NCI-H2081 treated with DMSO at 0.1 percent for 48 hours (cell line): Measurements from ENCODE around the gene PRSS8.
A peak's percentile ranks its signal among the peaks of the same experiment; 100 is the strongest.
"Not testable (repeated sequence)": the region's sequence is repeated elsewhere in the genome, so short reads cannot be mapped to it uniquely, and the experiment has no call there.

ENCODE experiments used
- DNase-seq: peaks from one replicate; lab custom pipeline; 2025; lab: John Stamatoyannopoulos, UW

PRSS8 gene

GRCh38 chr16:31135535-31136286 lies at the start of gene PRSS8:
PRSS8 (minus strand) TSS chr16:31135727; CDS start chr16:31135498, 229 bp downstream.
- DNase-seq: no peak

GRCh38 chr16:31184888-31185287 lies 49.4 kb upstream of the PRSS8 start:
- DNase-seq: no peak

- DNase-seq: no peak
Measured at GRCh38 chr16:31183432-31184428, 48.2 kb upstream of the PRSS8 start.

GRCh38 chr16:31182391-31182790 lies 46.9 kb upstream of the PRSS8 start:
- DNase-seq: no peak

GRCh38 chr16:31181102-31181830 lies 45.7 kb upstream of the PRSS8 start:
- no peak for DNase-seq

- peak; percentile 23 for DNase-seq
Measured at GRCh38 chr16:31179747-31180459, 44.4 kb upstream of the PRSS8 start, which contains the start of gene FUS. FUS (plus strand) TSS chr16:31180139; CDS start chr16:31180215, 76 bp downstream.

GRCh38 chr16:31179219-31179746 lies 43.8 kb upstream of the PRSS8 start:
- no peak for DNase-seq

GRCh38 chr16:31177136-31177535 lies 41.6 kb upstream of the PRSS8 start:
- no peak for DNase-seq

- DNase-seq: not testable (repeated sequence)
Measured at GRCh38 chr16:31170048-31170447, 34.5 kb upstream of the PRSS8 start.

- DNase-seq: no peak
Measured at GRCh38 chr16:31168848-31169247, 33.3 kb upstream of the PRSS8 start.

- no peak for DNase-seq
Measured at GRCh38 chr16:31167315-31167714, 31.8 kb upstream of the PRSS8 start.

GRCh38 chr16:31157136-31157535 lies 21.6 kb upstream of the PRSS8 start:
- DNase-seq: no peak

- DNase-seq: not testable (repeated sequence)
Measured at GRCh38 chr16:31150976-31151375, 15.4 kb upstream of the PRSS8 start.

- DNase-seq: no peak
Measured at GRCh38 chr16:31149894-31150890, 14.7 kb upstream of the PRSS8 start, which contains the start of gene PRSS36. PRSS36 (minus strand) TSS chr16:31150066; CDS start chr16:31150035, 31 bp downstream.

- no peak for DNase-seq
Measured at GRCh38 chr16:31149332-31149731, 13.8 kb upstream of the PRSS8 start.

GRCh38 chr16:31148896-31149295 lies 13.4 kb upstream of the PRSS8 start:
- DNase-seq: no peak

GRCh38 chr16:31148281-31148728 lies 12.8 kb upstream of the PRSS8 start:
- no peak for DNase-seq

GRCh38 chr16:31147574-31147973 lies 12.0 kb upstream of the PRSS8 start:
- DNase-seq: no peak

- DNase-seq: no peak
Measured at GRCh38 chr16:31145398-31145990, 10.0 kb upstream of the PRSS8 start.
